GM21390 (cell line): ENCODE results near the gene DLG2.
"Not testable (repeated sequence)": the region's sequence is repeated elsewhere in the genome, so short reads cannot be mapped to it uniquely, and the experiment has no call there.

Experiments
- ATAC-seq: cut with Tn5 transposase; IDR thresholded peaks from one replicate; pipeline ENCODE4 v1.9.1; 2021; ENCODE audit not compliant: unreplicated experiment

The DLG2 gene

GRCh38 chr11:84865791-84866535 is 761.2 kb downstream of the DLG2 start:
- ATAC-seq: no peak

DNA sequence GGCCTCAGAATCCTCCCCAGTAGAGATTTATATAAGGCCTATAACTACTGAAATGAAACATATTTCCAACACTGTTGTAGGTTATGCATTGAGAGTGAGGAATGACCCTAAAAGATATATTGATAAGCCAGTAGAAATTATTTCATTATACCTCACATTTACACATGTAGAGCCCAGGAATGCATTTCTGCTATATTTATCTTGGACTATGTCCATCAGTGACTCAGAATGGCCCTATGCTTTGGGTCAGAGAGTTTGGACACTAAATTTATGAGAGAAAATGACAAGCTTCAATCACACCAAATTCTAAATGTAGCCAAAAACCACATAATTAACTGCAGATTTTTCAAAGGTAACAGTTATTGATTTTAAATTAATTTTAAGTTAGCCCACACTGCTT is 761.9 kb downstream of the DLG2 start:
- ATAC-seq: no peak

GRCh38 chr11:84857746-84858145 is 769.4 kb downstream of the DLG2 start:
- ATAC-seq: no peak

DNA sequence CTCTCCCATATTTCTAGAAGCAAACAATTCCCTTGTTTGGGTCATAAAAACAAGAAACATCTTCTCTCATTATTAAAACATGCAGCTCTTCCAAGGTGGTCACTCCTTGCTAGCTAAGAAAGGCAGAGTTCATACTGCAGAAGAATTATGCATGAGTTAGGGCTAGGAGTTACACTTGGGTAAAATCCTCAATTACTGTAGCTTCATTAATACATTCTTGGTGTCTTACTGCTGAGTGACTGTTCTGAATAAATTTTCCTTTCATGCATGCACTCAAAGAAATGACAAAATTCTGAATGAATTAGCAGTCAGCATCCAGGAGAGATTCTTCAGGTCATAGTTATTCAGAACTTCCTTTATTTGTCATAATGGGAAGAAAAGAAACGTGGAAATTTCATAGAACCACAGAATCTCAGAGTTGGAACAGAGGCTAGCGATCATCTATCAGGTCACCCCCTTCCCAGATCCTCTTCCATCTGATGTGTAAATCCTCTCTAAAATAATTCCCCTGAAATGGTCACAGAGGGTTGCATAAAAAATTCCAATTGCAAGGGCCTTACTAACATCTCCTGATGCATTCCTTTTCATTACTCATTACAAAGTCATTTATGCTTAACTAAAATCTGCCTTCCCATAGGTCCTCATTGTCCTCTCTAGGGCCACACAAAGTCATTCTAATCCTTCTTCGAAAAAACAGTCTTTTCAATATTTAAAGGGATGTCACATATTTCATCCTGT is 771.5 kb downstream of the DLG2 start:
- no peak for ATAC-seq

GRCh38 chr11:84854498-84854880 is 772.7 kb downstream of the DLG2 start:
- ATAC-seq: no peak

DNA sequence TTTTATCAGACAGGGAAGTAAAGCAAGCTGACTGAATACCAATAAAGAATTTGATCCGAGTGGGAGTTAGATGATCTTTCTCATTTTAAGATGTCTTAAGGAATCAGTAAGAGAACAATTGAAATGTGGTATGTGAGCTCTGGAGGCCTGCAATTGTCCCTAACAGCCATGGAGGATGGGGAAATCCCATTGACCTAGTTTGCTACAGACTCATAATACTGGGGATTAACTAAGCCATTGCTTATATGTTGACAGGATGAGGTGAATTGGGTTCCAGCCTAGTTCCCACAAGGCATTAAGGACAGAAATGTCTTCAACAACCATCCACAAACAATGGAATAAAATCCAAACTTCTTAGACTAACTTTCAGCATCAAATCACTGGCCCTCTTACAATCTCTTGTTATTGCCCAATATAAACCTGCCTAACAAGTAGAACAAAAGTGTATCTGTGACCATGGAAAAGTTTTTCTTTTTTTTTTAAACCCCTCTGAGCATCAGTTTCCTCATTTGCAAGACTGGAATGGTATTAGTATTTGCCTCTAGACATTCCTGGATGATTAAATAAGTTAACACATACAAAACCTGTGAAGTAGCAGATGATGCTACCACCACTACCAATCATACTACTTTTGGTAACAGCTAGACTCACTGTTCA is 773.2 kb downstream of the DLG2 start:
- no peak for ATAC-seq

DNA sequence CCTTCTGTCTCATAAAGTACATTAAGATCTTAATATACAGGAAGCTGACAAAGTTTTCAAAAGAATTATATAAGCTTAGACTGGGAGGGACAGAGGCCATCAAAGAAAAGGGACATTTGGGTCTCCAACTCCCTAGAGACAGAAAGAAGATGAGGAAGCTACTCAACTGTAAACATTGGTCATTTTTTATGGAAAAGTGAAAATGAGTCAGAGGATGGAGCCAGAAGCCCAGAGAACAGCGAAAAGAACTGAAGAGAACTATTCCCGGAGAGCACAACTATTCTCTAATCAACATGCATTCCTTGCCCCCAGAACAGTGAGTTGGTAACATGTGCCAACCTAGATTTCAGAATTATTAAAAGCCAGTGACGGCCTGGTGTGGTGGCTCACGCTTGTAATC is 779.3 kb downstream of the DLG2 start:
- ATAC-seq: no peak

- ATAC-seq: not testable (repeated sequence)
Measured at GRCh38 chr11:84840201-84840600, 786.9 kb downstream of the DLG2 start.

- ATAC-seq: no peak
Measured at GRCh38 chr11:84837402-84838069, 789.6 kb downstream of the DLG2 start.

GRCh38 chr11:84836371-84836770 is 790.8 kb downstream of the DLG2 start:
- ATAC-seq: no peak

DNA sequence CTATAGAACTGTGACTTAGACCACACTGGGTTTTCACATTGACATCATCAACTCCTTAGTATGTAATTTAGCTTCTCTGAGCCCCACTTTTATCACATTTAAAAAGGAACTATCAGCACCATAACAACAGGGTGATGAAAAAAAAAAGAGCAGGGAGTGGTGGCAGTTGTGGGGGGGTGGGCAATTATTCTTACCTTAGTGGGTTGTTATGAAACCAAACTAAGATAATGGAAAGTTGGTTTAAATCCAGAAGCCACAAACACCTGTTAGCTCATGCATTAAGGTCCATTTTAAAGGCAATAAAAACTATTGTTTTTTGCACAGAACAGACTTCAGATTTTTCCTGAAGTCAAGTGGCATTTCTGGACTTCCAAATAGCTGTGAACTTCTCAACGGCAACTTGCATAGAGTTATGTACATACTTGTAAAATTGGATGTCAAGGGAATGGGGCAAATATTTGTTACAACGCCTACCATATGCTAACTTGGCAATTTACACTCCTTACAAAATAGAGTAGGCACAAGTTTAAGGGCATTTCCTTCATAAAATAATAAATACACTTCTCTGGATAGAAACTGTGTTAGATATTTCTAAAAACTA is 793.6 kb downstream of the DLG2 start:
- ATAC-seq: no peak

DNA sequence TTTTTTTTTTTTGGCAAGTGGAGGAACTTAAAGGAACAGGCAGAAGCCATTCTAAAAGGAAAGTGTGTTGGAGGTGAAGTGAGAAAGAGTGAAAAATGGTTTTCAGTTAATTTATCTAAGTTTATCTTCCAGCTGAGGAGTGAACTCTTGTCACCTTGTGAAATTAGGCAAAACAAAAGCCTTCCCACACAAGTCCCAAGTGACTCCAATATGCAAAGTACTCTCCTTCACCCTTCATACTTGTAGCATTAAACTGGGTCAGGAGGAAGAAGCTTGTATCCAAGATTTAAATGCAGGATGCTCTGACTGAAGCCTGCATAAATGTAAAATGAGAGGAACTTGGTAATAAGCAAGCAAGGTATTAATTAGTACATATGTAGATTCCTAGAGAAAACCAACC is 796.8 kb downstream of the DLG2 start:
- ATAC-seq: no peak

DNA sequence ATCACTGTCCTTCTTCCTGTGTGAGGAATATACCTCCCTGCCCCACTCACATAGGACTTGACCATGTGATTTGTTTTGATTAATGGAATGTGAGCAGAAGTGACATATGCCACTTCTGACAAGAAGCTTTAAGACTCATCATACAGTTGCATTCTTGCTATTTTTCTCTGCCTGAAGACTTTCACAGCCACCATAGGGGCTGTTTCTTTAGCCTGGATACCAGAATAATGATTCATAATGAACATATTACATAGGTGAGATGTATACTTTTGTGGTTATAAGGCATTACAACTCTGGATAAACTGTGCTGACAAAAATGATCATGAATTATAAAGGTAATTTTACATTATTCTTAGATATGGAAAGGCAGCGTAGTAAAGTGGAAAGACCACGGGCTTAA is 798.0 kb downstream of the DLG2 start:
- no peak for ATAC-seq

- ATAC-seq: no peak
Measured at GRCh38 chr11:84828616-84829015, 798.5 kb downstream of the DLG2 start.

GRCh38 chr11:84825106-84825660 is 802.0 kb downstream of the DLG2 start:
- no peak for ATAC-seq

DNA sequence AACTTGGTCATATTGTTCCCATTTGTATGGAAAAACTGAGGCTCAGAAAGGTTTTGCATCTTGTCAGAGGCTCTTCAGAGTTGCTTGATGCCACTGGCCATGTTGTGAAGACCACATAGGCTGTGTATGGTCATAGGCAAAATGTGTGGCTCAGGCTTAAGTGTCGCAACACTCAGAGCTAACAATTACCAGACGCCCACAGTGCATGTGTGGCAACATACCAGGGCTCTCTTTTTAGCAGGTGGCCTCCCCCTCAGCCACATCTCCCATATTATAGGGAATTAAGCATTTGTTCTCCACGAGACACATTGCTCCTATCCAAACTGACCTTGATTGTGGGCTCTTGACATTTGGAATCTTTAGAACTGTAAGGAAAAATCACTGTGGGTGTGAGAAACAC is 802.5 kb downstream of the DLG2 start:
- no peak for ATAC-seq

- ATAC-seq: no peak
Measured at GRCh38 chr11:84819537-84819936, 807.6 kb downstream of the DLG2 start.

- ATAC-seq: no peak
Measured at GRCh38 chr11:84819128-84819527, 808.0 kb downstream of the DLG2 start.

- no peak for ATAC-seq
Measured at GRCh38 chr11:84817998-84818397, 809.1 kb downstream of the DLG2 start.

DNA sequence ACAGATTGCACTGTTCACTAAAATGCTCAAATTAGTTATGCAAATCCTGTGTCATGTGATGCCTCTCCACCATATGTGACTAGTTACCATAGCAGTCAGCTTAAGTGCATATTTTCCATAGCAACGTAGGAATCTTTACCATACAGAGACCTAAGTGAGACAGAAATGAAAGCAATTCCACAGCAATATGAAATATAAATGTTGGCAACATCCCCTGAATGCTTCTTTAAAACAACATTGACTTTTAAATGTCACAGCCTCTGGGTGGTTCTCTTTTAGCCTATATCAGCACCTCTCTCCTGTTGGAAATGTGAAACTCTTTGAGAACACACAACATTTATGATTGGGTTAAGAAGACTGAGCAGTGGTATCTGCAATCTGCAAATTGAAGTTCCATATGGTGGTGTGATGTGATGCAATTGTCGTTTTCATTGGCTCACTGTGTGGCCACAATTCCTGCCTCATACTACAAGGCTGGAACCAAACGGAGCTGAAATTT is 814.6 kb downstream of the DLG2 start:
- no peak for ATAC-seq

- ATAC-seq: no peak
Measured at GRCh38 chr11:84806354-84806753, 820.8 kb downstream of the DLG2 start.
